ENCODE data around the gene WDR83. TPM values are rescaled to one million over a fixed set of nuclear protein-coding genes. Genes with fewer than 3 reads are reported as not detected.
"Not testable (repeated sequence)": the region's sequence is repeated elsewhere in the genome, so short reads cannot be mapped to it uniquely, and the experiment has no call there.

The WDR83 gene
- total RNA-seq, 1 experiment from 2014 or later = 7.7 TPM

- no peak for DNase-seq (ENCODE audit: extremely low read depth, low read depth)
These were observed 44.6 kb downstream of the WDR83 start for GRCh38 chr19:12711187-12711586.

- not testable (repeated sequence) for DNase-seq (ENCODE audit: extremely low read depth, low read depth)
These were observed 45.5 kb downstream of the WDR83 start for GRCh38 chr19:12712077-12712476.

GRCh38 chr19:12713304-12713703 lies 46.7 kb downstream of the WDR83 start:
- not testable (repeated sequence) for DNase-seq (ENCODE audit: extremely low read depth, low read depth)

- no peak for DNase-seq (ENCODE audit: extremely low read depth, low read depth)
These were observed 48.5 kb downstream of the WDR83 start for GRCh38 chr19:12715102-12715501.

GRCh38 chr19:12715929-12716328 lies 49.3 kb downstream of the WDR83 start:
- no peak for DNase-seq (ENCODE audit: extremely low read depth, low read depth)

- no peak for DNase-seq (ENCODE audit: extremely low read depth, low read depth)
These were observed 53.7 kb downstream of the WDR83 start for GRCh38 chr19:12720296-12720695.

- no peak for DNase-seq (ENCODE audit: extremely low read depth, low read depth)
These were observed 54.4 kb downstream of the WDR83 start for GRCh38 chr19:12720851-12721655.

GRCh38 chr19:12721656-12722565 lies 55.3 kb downstream of the WDR83 start:
- DNase-seq (ENCODE audit: extremely low read depth, low read depth) = no peak

- peak; percentile 97 for DNase-seq (ENCODE audit: extremely low read depth, low read depth)
These were observed 56.2 kb downstream of the WDR83 start for GRCh38 chr19:12722566-12723380.

GRCh38 chr19:12723381-12723640 lies 56.7 kb downstream of the WDR83 start:
- DNase-seq (ENCODE audit: extremely low read depth, low read depth) = no peak

- DNase-seq (ENCODE audit: extremely low read depth, low read depth) = peak; percentile 38
These were observed 57.2 kb downstream of the WDR83 start, which contains the start of gene TNPO2 for GRCh38 chr19:12723641-12724426. TSS of gene TNPO2 (minus strand) at chr19:12723932. CDS start at chr19:12720977, 2,955 bp downstream.

Small RNA genes lying within 50 kb of the gene (small RNA-seq; reads per million reads assigned to genes)
- 8.6 to 200 reads per million in 2 experiments for gene SNORD41

Other genes starting within 250 kb of the WDR83 start
- 1.1 and 1.4 TPM in 2 replicates for gene ZNF443, start 225.8 kb upstream of the WDR83 start, total RNA-seq (2014; rRNA removed; shearing (Covaris generic))
- 0.15 TPM in 1 of 2 replicates, not detected in the other for gene ZNF709, start 182.0 kb upstream of the WDR83 start, total RNA-seq (2014; rRNA removed; shearing (Covaris generic))
- gene ZNF564, start 115.3 kb upstream of the WDR83 start, total RNA-seq (2014; rRNA removed; shearing (Covaris generic)) = 3.5 and 4.1 TPM in 2 replicates
- 1.7 and 1.8 TPM in 2 replicates for gene ZNF490, start 56.0 kb upstream of the WDR83 start, total RNA-seq (2014; rRNA removed; shearing (Covaris generic))
- 14.3 and 15.2 TPM in 2 replicates for gene ZNF791, start 55.9 kb upstream of the WDR83 start, total RNA-seq (2014; rRNA removed; shearing (Covaris generic))
- gene MAN2B1, start 65 bp upstream of the WDR83 start, total RNA-seq (2014; rRNA removed; shearing (Covaris generic)) = 21.5 and 27.7 TPM in 2 replicates
- gene DHPS, start 15.1 kb downstream of the WDR83 start, total RNA-seq (2014; rRNA removed; shearing (Covaris generic)) = 75.7 and 83.6 TPM in 2 replicates
- not detected in 2 replicates for gene GNG14, start 21.2 kb downstream of the WDR83 start, total RNA-seq (2014; rRNA removed; shearing (Covaris generic))
- gene FBXW9, start 29.8 kb downstream of the WDR83 start, total RNA-seq (2014; rRNA removed; shearing (Covaris generic)) = 6.2 and 6.9 TPM in 2 replicates
- 17.4 and 23.4 TPM in 2 replicates for gene TNPO2, start 57.1 kb downstream of the WDR83 start, total RNA-seq (2014; rRNA removed; shearing (Covaris generic))
- gene TRIR, start 67.9 kb downstream of the WDR83 start, total RNA-seq (2014; rRNA removed; shearing (Covaris generic)) = 141 and 145 TPM in 2 replicates
- 50.9 and 53.9 TPM in 2 replicates for gene GET3, start 70.7 kb downstream of the WDR83 start, total RNA-seq (2014; rRNA removed; shearing (Covaris generic))
- 0.22 TPM in 1 of 2 replicates, not detected in the other for gene BEST2, start 85.0 kb downstream of the WDR83 start, total RNA-seq (2014; rRNA removed; shearing (Covaris generic))
- gene HOOK2, start 108.7 kb downstream of the WDR83 start, total RNA-seq (2014; rRNA removed; shearing (Covaris generic)) = 6.0 TPM in 2 replicates
- 137 and 153 TPM in 2 replicates for gene JUNB, start 124.7 kb downstream of the WDR83 start, total RNA-seq (2014; rRNA removed; shearing (Covaris generic))
- 216 and 259 TPM in 2 replicates for gene PRDX2, start 135.0 kb downstream of the WDR83 start, total RNA-seq (2014; rRNA removed; shearing (Covaris generic))
- gene THSD8, start 135.3 kb downstream of the WDR83 start, total RNA-seq (2014; rRNA removed; shearing (Covaris generic)) = not detected in 2 replicates
- 25.6 and 31.1 TPM in 2 replicates for gene RNASEH2A, start 139.8 kb downstream of the WDR83 start, total RNA-seq (2014; rRNA removed; shearing (Covaris generic))
- not detected in 2 replicates for gene RTBDN, start 167.8 kb downstream of the WDR83 start, total RNA-seq (2014; rRNA removed; shearing (Covaris generic))
- gene MAST1, start 171.7 kb downstream of the WDR83 start, total RNA-seq (2014; rRNA removed; shearing (Covaris generic)) = 1.7 TPM in 2 replicates
- 24.5 and 26.8 TPM in 2 replicates for gene DNASE2, start 214.6 kb downstream of the WDR83 start, total RNA-seq (2014; rRNA removed; shearing (Covaris generic))
- 0.52 and 1.3 TPM in 2 replicates for gene KLF1, start 220.4 kb downstream of the WDR83 start, total RNA-seq (2014; rRNA removed; shearing (Covaris generic))
- 5.5 and 5.8 TPM in 2 replicates for gene GCDH, start 224.4 kb downstream of the WDR83 start, total RNA-seq (2014; rRNA removed; shearing (Covaris generic))

Measured in NCI-H460 (cell line).